Measurements from ENCODE around the gene NINJ2. TPM values are rescaled to one million over a fixed set of nuclear protein-coding genes. Genes with fewer than 3 reads are reported as not detected.

The NINJ2 gene
- polyA plus RNA-seq, 1 of the 3 experiments (the other 2 are of a cell fraction), result 0.07 TPM

- H3K27me3 ChIP-seq (ENCODE audit: insufficient read depth), result no peaks in the 10 kb centered on the region
- no peaks in the 10 kb centered on the region for H3F3A ChIP-seq (replicated peaks; ENCODE audit: insufficient read depth)
- no peak overlapping the region for H3K9ac ChIP-seq
- H3K27ac ChIP-seq (ENCODE audit: low read depth in 2 of 2, low read length in 1 of 2), result no peak overlapping the region
- no peaks in the 10 kb centered on the region for H3K79me2 ChIP-seq (ENCODE audit: insufficient read depth)
- H2AFZ ChIP-seq (ENCODE audit: low read depth), result no peak overlapping the region
- no peaks in the 10 kb centered on the region for H3K9me2 ChIP-seq
- no peaks in the 10 kb centered on the region for H4K20me1 ChIP-seq (ENCODE audit: insufficient read depth)
- no peak for DNase-seq
- CTCF ChIA-PET, result interaction anchor here (1.3 to 2.0 kb wide), 2 partner anchors 20 to 85 kb away, joined by 5 to 10 read pairs; no protein-coding TSS in a partner anchor
- TF ChIP-seq RFX5 (IDR thresholded peaks at IDR 0.05; ENCODE audit: low read length) (no peak), GABPA (IDR thresholded peaks at IDR 0.05; ENCODE audit: low read depth) (no peak), SMC3 (IDR thresholded peaks at IDR 0.05; ENCODE audit: low read depth, low read length) (no peak), TCF12 (IDR thresholded peaks at IDR 0.05) (no peak), POLR2AphosphoS5 (IDR thresholded peaks at IDR 0.05; ENCODE audit: low read depth, low read length) (no peak), USF2 (IDR thresholded peaks at IDR 0.05; ENCODE audit: borderline replicate concordance, low read depth, low read length) (no peak), TEAD4 (IDR thresholded peaks at IDR 0.05; ENCODE audit: borderline replicate concordance, insufficient read depth) (no peak), FOXM1 (IDR thresholded peaks at IDR 0.05; ENCODE audit: low read depth) (no peak), YY1 (IDR thresholded peaks at IDR 0.05; ENCODE audit: low read depth) (no peak), IRF3 (IDR thresholded peaks at IDR 0.05; ENCODE audit: low read depth, low read length) (no peak), EZH2phosphoT487 (IDR thresholded peaks at IDR 0.05; ENCODE audit: borderline replicate concordance, low read depth) (no peak)
- 65% methylated on average over 6 of the region's 7 CpGs for WGBS (ENCODE audit: low lambda C conversion rate)
- no peaks in the 10 kb centered on the region for H3K36me3 ChIP-seq (replicated peaks in 1 of 2; ENCODE audit: control insufficient read depth in 1 of 2, insufficient read depth in 2 of 2, low read length in 1 of 2)
- POLR2A ChIA-PET, result no interaction called here
- H3K4me3 ChIP-seq (ENCODE audit: low read depth in 2 of 2, low read length in 1 of 2), result no peak overlapping the region
- no peak overlapping the region for H3K4me2 ChIP-seq
- no peaks in the 10 kb centered on the region for H3K9me3 ChIP-seq
- peaks cover 0 to 3% of the 10 kb centered on the region in 2 experiments; a peak in 2 of 4 replicates for H3K4me1 ChIP-seq (ENCODE audit: control insufficient read depth in 1 of 2, insufficient read depth in 2 of 2, low read depth in 1 of 2, low read length in 1 of 2)
Observed at GRCh38 chr12:527241-527640, 136.0 kb downstream of the NINJ2 start.

GRCh38 chr12:526089-526488 is 137.2 kb downstream of the NINJ2 start:
- POLR2A ChIA-PET, result no interaction called here

More at GRCh38 chr12:526089-526488, 137.2 kb downstream of the NINJ2 start:
- Histone ChIP-seq H3K4me1 (ENCODE audit: control insufficient read depth in 1 of 2, insufficient read depth in 2 of 2, low read depth in 1 of 2, low read length in 1 of 2) (peaks cover 0 to 3% of the 10 kb centered on the region in 2 experiments; a peak in 2 of 4 replicates), H3K27me3 (ENCODE audit: insufficient read depth) (no peaks in the 10 kb centered on the region), H3K36me3 (replicated peaks in 1 of 2; ENCODE audit: control insufficient read depth in 1 of 2, insufficient read depth in 2 of 2, low read length in 1 of 2) (no peaks in the 10 kb centered on the region), H2AFZ (ENCODE audit: low read depth) (no peak overlapping the region), H3K79me2 (ENCODE audit: insufficient read depth) (no peaks in the 10 kb centered on the region), H4K20me1 (ENCODE audit: insufficient read depth) (no peaks in the 10 kb centered on the region), H3K9me3 (no peaks in the 10 kb centered on the region), H3K9ac (no peak overlapping the region), H3F3A (replicated peaks; ENCODE audit: insufficient read depth) (no peaks in the 10 kb centered on the region), H3K9me2 (no peaks in the 10 kb centered on the region), H3K4me3 (ENCODE audit: low read depth in 2 of 2, low read length in 1 of 2) (no peak overlapping the region), H3K27ac (ENCODE audit: low read depth in 2 of 2, low read length in 1 of 2) (no peak overlapping the region), H3K4me2 (no peak overlapping the region)
- DNase-seq, result no peak
- CTCF ChIA-PET, result interaction anchor here (1.1 to 2.4 kb wide), 2 partner anchors 20 to 83 kb away, joined by 3 to 7 read pairs; no protein-coding TSS in a partner anchor
- no peak for TF ChIP-seq RCOR1 (IDR thresholded peaks at IDR 0.05; ENCODE audit: low read length)
- no peak for TF ChIP-seq ZBTB33 (IDR thresholded peaks at IDR 0.05; ENCODE audit: borderline replicate concordance, low read depth)
- TF ChIP-seq GATA2 (CRISPR knock-in tag; IDR thresholded peaks at IDR 0.05), result no peak
- no peak for TF ChIP-seq JUND (IDR thresholded peaks at IDR 0.05)
- TF ChIP-seq USF1 (IDR thresholded peaks at IDR 0.05; ENCODE audit: borderline replicate concordance, low read depth), result no peak
- TF ChIP-seq RXRA (IDR thresholded peaks at IDR 0.05; ENCODE audit: borderline replicate concordance, low read depth), result no peak
- no peak for TF ChIP-seq MXI1 (IDR thresholded peaks at IDR 0.05; ENCODE audit: low read depth, low read length)
- TF ChIP-seq NFIC (IDR thresholded peaks at IDR 0.05; ENCODE audit: borderline replicate concordance), result no peak
- no peak for TF ChIP-seq FOXM1 (IDR thresholded peaks at IDR 0.05; ENCODE audit: low read depth)
- no peak for TF ChIP-seq USF2 (IDR thresholded peaks at IDR 0.05; ENCODE audit: borderline replicate concordance, low read depth, low read length)
- WGBS (ENCODE audit: low lambda C conversion rate), result 87% methylated on average over 6 of the region's 6 CpGs
